Large intestine (tissue), 3 donors: ENCODE measurements around the gene DDX10. TPM values are rescaled to one million over a fixed set of nuclear protein-coding genes. Genes with fewer than 3 reads are reported as not detected.
"Not testable (repeated sequence)": the region's sequence is repeated elsewhere in the genome, so short reads cannot be mapped to it uniquely, and the experiment has no call there.

Experiments
- DNase-seq, 2 donors: peaks; one replicate each; pipeline versions ENCODE4 v3.0.0 to v3.0.0-alpha.2; 2013
- H3K27ac ChIP-seq: one replicate; pipeline ENCODE4 v1.5.1; 2013; ENCODE audit warnings: low read length
- H3K27me3 ChIP-seq: 2 replicates; pipeline ENCODE4 v1.6.1; 2013; ENCODE audit warnings: low read length; ENCODE audit not compliant: control insufficient read depth, insufficient read depth
- H3K36me3 ChIP-seq: 2 replicates; pipeline ENCODE4 v1.6.1; 2013; ENCODE audit warnings: low read length; ENCODE audit not compliant: control insufficient read depth, insufficient read depth
- H3K4me1 ChIP-seq: one replicate; pipeline ENCODE4 v1.6.1; 2013; ENCODE audit warnings: low read length; ENCODE audit not compliant: control insufficient read depth, insufficient read depth
- H3K4me3 ChIP-seq: one replicate; pipeline ENCODE4 v1.5.1; 2013; ENCODE audit warnings: low read length
- H3K9me3 ChIP-seq: one replicate; pipeline ENCODE4 v1.6.1; 2013; ENCODE audit warnings: mild to moderate bottlenecking, low read depth, low read length, moderate library complexity; ENCODE audit not compliant: control insufficient read depth
- WGBS: methylation state at CpG from one replicate; pipeline ENCODE4 v1.1.5; 2013; ENCODE audit warnings: low lambda C conversion rate; ENCODE audit not compliant: insufficient coverage; 5-methylcytosine and 5-hydroxymethylcytosine counted together
- polyA plus RNA-seq: library from polyadenylated mRNA; unstranded; fragments of 120-200 nt; gene quantifications from one replicate; pipeline ENCODE4 v1.2.1, GENCODE V29; 2013

The DDX10 gene
- polyA plus RNA-seq, 1 donor: 17.8 TPM

GRCh38 chr11:108734956-108735559 is 70.2 kb downstream of the DDX10 start:
- H3K27ac ChIP-seq: no peak overlapping the region
- peaks cover 3% of the 10 kb centered on the region for H3K36me3 ChIP-seq
- DNase-seq: no peak
- no peaks in the 10 kb centered on the region for H3K9me3 ChIP-seq
- no peaks in the 10 kb centered on the region for H3K4me1 ChIP-seq
- no peak overlapping the region for H3K4me3 ChIP-seq
- 95% methylated on average over 2 of the region's 3 CpGs for WGBS
- no peaks in the 10 kb centered on the region for H3K27me3 ChIP-seq

- H3K36me3 ChIP-seq, H3K27me3 ChIP-seq, H3K27ac ChIP-seq, H3K4me1 ChIP-seq, DNase-seq, H3K9me3 ChIP-seq, H3K4me3 ChIP-seq: not testable (repeated sequence)
- 100% methylated on average over 1 of the region's 2 CpGs for WGBS
Observed at GRCh38 chr11:108740132-108740531, 75.3 kb downstream of the DDX10 start.

- DNase-seq: no peak
- WGBS: 100% methylated on average over 2 of the region's 3 CpGs
- H3K9me3 ChIP-seq: peaks cover 4% of the 10 kb centered on the region
- no peak overlapping the region for H3K27ac ChIP-seq
- no peaks in the 10 kb centered on the region for H3K27me3 ChIP-seq
- no peak overlapping the region for H3K4me3 ChIP-seq
- no peaks in the 10 kb centered on the region for H3K4me1 ChIP-seq
- H3K36me3 ChIP-seq: no peaks in the 10 kb centered on the region
Observed at GRCh38 chr11:108743851-108744250, 79.0 kb downstream of the DDX10 start.

- H3K36me3 ChIP-seq: no peaks in the 10 kb centered on the region
- DNase-seq: no peak
- WGBS: 100% methylated on average over 1 of the region's 6 CpGs
Observed at GRCh38 chr11:108748968-108749367, 84.1 kb downstream of the DDX10 start.

GRCh38 chr11:108751444-108751843 is 86.6 kb downstream of the DDX10 start:
- no CpG with 5 or more reads among the region's 4 CpGs for WGBS
- Histone ChIP-seq H3K36me3 (no peaks in the 10 kb centered on the region), H3K9me3 (no peaks in the 10 kb centered on the region), H3K4me3 (no peak overlapping the region), H3K4me1 (no peaks in the 10 kb centered on the region), H3K27ac (no peak overlapping the region), H3K27me3 (no peaks in the 10 kb centered on the region)
- DNase-seq: no peak

More at GRCh38 chr11:108748968-108749367, 84.1 kb downstream of the DDX10 start:
- no peak overlapping the region for H3K4me3 ChIP-seq
- no peak overlapping the region for H3K27ac ChIP-seq
- no peaks in the 10 kb centered on the region for H3K4me1 ChIP-seq
- H3K9me3 ChIP-seq: no peaks in the 10 kb centered on the region
- no peaks in the 10 kb centered on the region for H3K27me3 ChIP-seq

GRCh38 chr11:108752297-108752751 is 87.5 kb downstream of the DDX10 start:
- no peaks in the 10 kb centered on the region for H3K4me1 ChIP-seq

GRCh38 chr11:108754901-108755625 is 90.2 kb downstream of the DDX10 start:
- Histone ChIP-seq H3K36me3 (no peaks in the 10 kb centered on the region), H3K27ac (no peak overlapping the region), H3K27me3 (no peaks in the 10 kb centered on the region), H3K9me3 (no peaks in the 10 kb centered on the region), H3K4me1 (no peaks in the 10 kb centered on the region), H3K4me3 (no peak overlapping the region)
- no peak for DNase-seq
- no CpG with 5 or more reads among the region's 2 CpGs for WGBS

More at GRCh38 chr11:108752297-108752751, 87.5 kb downstream of the DDX10 start:
- Histone ChIP-seq H3K9me3 (no peaks in the 10 kb centered on the region), H3K27me3 (no peaks in the 10 kb centered on the region), H3K27ac (no peak overlapping the region), H3K4me3 (no peak overlapping the region), H3K36me3 (no peaks in the 10 kb centered on the region)
- DNase-seq: no peak

- Histone ChIP-seq H3K36me3 (no peaks in the 10 kb centered on the region), H3K27ac (no peak overlapping the region), H3K27me3 (no peaks in the 10 kb centered on the region), H3K9me3 (no peaks in the 10 kb centered on the region), H3K4me1 (no peaks in the 10 kb centered on the region), H3K4me3 (no peak overlapping the region)
- 52% methylated on average over 3 of the region's 3 CpGs for WGBS
- DNase-seq: no peak
Observed at GRCh38 chr11:108757630-108758029, 92.8 kb downstream of the DDX10 start.

- H3K9me3 ChIP-seq: no peaks in the 10 kb centered on the region
- WGBS: no CpG with 5 or more reads among the region's 2 CpGs
Observed at GRCh38 chr11:108758458-108758857, 93.6 kb downstream of the DDX10 start.

GRCh38 chr11:108766596-108767173 is 101.8 kb downstream of the DDX10 start:
- Histone ChIP-seq H3K4me3 (no peak overlapping the region), H3K36me3 (no peaks in the 10 kb centered on the region), H3K27me3 (no peaks in the 10 kb centered on the region), H3K9me3 (peaks cover 4% of the 10 kb centered on the region), H3K4me1 (no peaks in the 10 kb centered on the region), H3K27ac (no peak overlapping the region)
- WGBS: 50% methylated on average over 2 of the region's 6 CpGs
- DNase-seq: no peak

More at GRCh38 chr11:108758458-108758857, 93.6 kb downstream of the DDX10 start:
- no peaks in the 10 kb centered on the region for H3K36me3 ChIP-seq
- H3K27ac ChIP-seq: no peak overlapping the region
- no peaks in the 10 kb centered on the region for H3K4me1 ChIP-seq
- H3K4me3 ChIP-seq: no peak overlapping the region
- no peak for DNase-seq
- no peaks in the 10 kb centered on the region for H3K27me3 ChIP-seq
